Brain microvascular endothelial cell (primary cell): ENCODE measurements around the gene GALC.

Experiments used
- DNase-seq: peaks from one replicate; pipeline ENCODE4 v3.0.0-alpha.2; 2020
- H3K27ac ChIP-seq: fragments of 250-450 bp; sonication (Bioruptor Pico); 2 replicates; pipeline ENCODE4 v1.5.1; 2020; ENCODE audit warnings: mild to moderate bottlenecking, moderate library complexity
- H3K27me3 ChIP-seq: fragments of 250-450 bp; sonication (Bioruptor Pico); replicated peaks from 2 replicates; pipeline ENCODE4 v1.5.1; 2020; ENCODE audit warnings: mild to moderate bottlenecking
- H3K36me3 ChIP-seq: fragments of 250-450 bp; sonication (Bioruptor Pico); replicated peaks from 2 replicates; pipeline ENCODE4 v1.5.1; 2020; ENCODE audit warnings: mild to moderate bottlenecking
- H3K4me3 ChIP-seq: 2 replicates; pipeline ENCODE4 v1.5.1; 2011; ENCODE audit warnings: low read depth, mild to moderate bottlenecking, control low read depth, low read length, moderate library complexity
- CTCF ChIP-seq: IDR thresholded peaks from 2 replicates; pipeline ENCODE4 v1.5.1; 2011; ENCODE audit warnings: low read depth, mild to moderate bottlenecking, moderate library complexity, low read length, control low read depth, inconsistent platforms; ENCODE audit errors: missing control alignments
- in situ Hi-C: cut with HindIII; loops from 2 replicates; pipeline ENCODE4 v1.10.0; 2017; ENCODE audit warnings: low sequenced_read_pairs, low pct_ligation_motif_present

The GALC gene

GRCh38 chr14:87999277-87999676 lies 6.3 kb upstream of the GALC start:
- Histone ChIP-seq H3K27me3 (no peaks in the 10 kb centered on the region), H3K27ac (no peak overlapping the region), H3K36me3 (no peaks in the 10 kb centered on the region), H3K4me3 (no peak overlapping the region)
- DNase-seq, result no peak
- no peak for TF ChIP-seq CTCF
- in situ Hi-C loops, result no loop called here

GRCh38 chr14:87998482-87998881 lies 5.5 kb upstream of the GALC start:
- Histone ChIP-seq H3K27ac (no peak overlapping the region), H3K4me3 (no peak overlapping the region), H3K27me3 (no peaks in the 10 kb centered on the region), H3K36me3 (no peaks in the 10 kb centered on the region)
- TF ChIP-seq CTCF, result no peak
- no peak for DNase-seq
- in situ Hi-C loops, result no loop called here

GRCh38 chr14:87996291-87996592 lies 3.3 kb upstream of the GALC start:
- Histone ChIP-seq H3K36me3 (no peaks in the 10 kb centered on the region), H3K27ac (no peak overlapping the region), H3K4me3 (no peak overlapping the region), H3K27me3 (no peaks in the 10 kb centered on the region)
- in situ Hi-C loops, result no loop called here
- TF ChIP-seq CTCF, result no peak
- no peak for DNase-seq

GRCh38 chr14:87995500-87996290 lies 2.7 kb upstream of the GALC start:
- Histone ChIP-seq H3K4me3 (no peak overlapping the region), H3K27ac (no peak overlapping the region), H3K36me3 (no peaks in the 10 kb centered on the region), H3K27me3 (no peaks in the 10 kb centered on the region)
- in situ Hi-C loops, result no loop called here
- DNase-seq, result no peak
- no peak for TF ChIP-seq CTCF

- Histone ChIP-seq H3K27ac (no peak overlapping the region), H3K4me3 (no peak overlapping the region), H3K36me3 (no peaks in the 10 kb centered on the region), H3K27me3 (no peaks in the 10 kb centered on the region)
- in situ Hi-C loops, result no loop called here
- DNase-seq, result no peak
- no peak for TF ChIP-seq CTCF
Measured at GRCh38 chr14:87994974-87995373, 2.0 kb upstream of the GALC start.

GRCh38 chr14:87992346-87992717 lies 650 bp downstream of the GALC start:
- H3K27me3 ChIP-seq, result no peaks in the 10 kb centered on the region
- in situ Hi-C loops, result no loop called here
- peak overlapping the region; percentile 67 for H3K27ac ChIP-seq
- peak overlapping the region; percentile 71 for H3K4me3 ChIP-seq
- no peak for TF ChIP-seq CTCF
- H3K36me3 ChIP-seq, result no peaks in the 10 kb centered on the region
- no peak for DNase-seq
